Choroid plexus epithelial cell (primary cell): Measurements from ENCODE around the gene AQP12B.
"Not testable (repeated sequence)": the region's sequence is repeated elsewhere in the genome, so short reads cannot be mapped to it uniquely, and the experiment has no call there.

Source experiments
- DNase-seq: peaks from one replicate; pipeline ENCODE4 v3.0.0-alpha.2; 2010; ENCODE audit warnings: low read depth
- H3K4me3 ChIP-seq: 2 replicates; pipeline ENCODE4 v1.5.1; 2011; ENCODE audit warnings: low read depth, mild to moderate bottlenecking, control low read depth, low read length, moderate library complexity
- TF ChIP-seq, protein P1 (sequence below): conservative IDR thresholded peaks from 2 replicates; pipeline ENCODE4 v1.5.1; 2011; ENCODE audit warnings: low read depth, mild to moderate bottlenecking, control low read depth, inconsistent platforms, low read length, moderate library complexity

AQP12B gene, protein sequence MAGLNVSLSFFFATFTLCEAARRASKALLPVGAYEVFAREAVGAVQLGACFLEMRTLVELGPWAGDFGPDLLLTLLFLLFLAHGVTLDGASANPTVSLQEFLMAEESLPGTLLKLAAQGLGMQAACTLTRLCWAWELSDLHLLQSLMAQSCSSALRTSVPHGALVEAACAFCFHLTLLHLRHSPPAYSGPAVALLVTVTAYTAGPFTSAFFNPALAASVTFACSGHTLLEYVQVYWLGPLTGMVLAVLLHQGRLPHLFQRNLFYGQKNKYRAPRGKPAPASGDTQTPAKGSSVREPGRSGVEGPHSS

DNA sequence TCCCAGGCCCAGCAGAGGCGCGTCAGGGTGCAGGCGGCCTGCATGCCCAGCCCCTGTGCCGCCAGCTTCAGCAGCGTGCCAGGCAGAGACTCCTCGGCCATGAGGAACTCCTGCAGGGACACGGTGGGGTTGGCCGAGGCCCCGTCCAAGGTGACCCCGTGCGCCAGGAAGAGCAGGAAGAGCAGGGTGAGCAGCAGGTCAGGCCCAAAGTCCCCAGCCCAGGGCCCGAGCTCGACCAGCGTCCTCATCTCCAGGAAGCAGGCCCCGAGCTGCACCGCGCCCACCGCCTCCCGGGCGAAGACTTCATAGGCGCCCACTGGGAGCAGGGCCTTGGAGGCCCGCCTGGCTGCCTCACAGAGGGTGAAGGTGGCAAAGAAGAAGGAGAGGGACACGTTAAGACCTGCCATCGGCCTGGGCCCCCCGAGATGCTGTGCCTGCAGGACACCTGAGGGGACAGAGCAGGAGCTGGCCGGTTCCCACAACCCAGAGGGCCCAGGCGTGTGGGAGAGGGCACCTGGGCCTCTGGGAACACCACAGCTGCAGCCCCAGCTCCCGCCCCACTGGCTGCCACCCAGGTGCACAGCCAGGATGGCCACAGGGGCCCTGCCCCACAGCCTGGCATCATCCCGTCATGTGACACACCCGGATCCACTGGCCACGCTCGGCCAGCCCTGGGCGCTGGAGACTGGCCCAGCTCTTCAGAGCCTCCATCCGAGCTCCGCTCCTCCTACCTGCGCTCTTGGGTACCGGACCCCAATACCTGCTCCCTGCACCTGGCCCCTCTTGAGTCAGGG, at the start of gene AQP12B:
Gene AQP12B, minus strand, starts transcription at position 455 of the 794 bp plus-strand sequence. Its CDS starts 48 bp downstream, at position 407.
- H3K4me3 ChIP-seq, DNase-seq: not testable (repeated sequence)

DNA sequence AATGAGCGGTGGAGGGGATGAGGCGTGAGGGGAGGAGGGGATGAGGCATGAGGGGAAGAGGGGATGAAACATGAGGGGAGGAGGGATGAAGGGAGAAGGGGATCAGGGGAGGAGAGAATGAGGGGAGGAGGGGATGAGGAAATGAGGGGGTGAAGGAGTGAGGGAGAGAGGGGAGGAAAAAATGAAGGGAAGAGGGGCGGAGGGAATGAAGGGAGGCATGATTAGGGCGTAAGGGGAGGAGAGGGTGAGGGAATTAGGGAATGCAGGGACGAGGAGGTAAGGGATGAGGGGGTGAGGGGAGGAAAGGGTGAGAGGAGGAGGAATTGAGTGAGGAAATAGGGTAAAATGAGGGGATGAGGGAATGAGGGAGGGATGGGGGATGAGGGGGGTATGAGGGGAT, 49.5 kb upstream of the AQP12B start:
- no peak for DNase-seq
- TF ChIP-seq, protein P1, sequence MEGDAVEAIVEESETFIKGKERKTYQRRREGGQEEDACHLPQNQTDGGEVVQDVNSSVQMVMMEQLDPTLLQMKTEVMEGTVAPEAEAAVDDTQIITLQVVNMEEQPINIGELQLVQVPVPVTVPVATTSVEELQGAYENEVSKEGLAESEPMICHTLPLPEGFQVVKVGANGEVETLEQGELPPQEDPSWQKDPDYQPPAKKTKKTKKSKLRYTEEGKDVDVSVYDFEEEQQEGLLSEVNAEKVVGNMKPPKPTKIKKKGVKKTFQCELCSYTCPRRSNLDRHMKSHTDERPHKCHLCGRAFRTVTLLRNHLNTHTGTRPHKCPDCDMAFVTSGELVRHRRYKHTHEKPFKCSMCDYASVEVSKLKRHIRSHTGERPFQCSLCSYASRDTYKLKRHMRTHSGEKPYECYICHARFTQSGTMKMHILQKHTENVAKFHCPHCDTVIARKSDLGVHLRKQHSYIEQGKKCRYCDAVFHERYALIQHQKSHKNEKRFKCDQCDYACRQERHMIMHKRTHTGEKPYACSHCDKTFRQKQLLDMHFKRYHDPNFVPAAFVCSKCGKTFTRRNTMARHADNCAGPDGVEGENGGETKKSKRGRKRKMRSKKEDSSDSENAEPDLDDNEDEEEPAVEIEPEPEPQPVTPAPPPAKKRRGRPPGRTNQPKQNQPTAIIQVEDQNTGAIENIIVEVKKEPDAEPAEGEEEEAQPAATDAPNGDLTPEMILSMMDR: no peak
- no peak overlapping the region for H3K4me3 ChIP-seq

DNA sequence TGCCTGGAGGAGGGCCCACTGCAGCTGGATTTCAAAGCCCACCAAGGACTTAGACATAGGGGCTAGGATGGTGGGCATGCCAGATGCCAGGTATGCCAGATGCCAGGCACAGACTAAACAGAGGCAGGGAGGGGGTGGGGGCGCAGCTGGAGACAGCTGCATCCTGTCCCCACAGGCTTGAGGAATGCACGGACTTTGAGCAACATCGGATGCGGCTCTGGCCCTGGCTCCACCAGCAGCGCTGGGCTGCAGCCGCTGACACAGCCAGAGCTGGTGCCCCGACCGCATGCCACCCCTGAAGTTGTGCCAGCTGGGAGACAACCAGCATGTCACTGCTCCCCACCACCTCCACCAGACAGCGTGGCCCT, 48.5 kb upstream of the AQP12B start:
- TF ChIP-seq, protein P1: no peak
- peak; percentile 17 for DNase-seq
- no peak overlapping the region for H3K4me3 ChIP-seq

DNA sequence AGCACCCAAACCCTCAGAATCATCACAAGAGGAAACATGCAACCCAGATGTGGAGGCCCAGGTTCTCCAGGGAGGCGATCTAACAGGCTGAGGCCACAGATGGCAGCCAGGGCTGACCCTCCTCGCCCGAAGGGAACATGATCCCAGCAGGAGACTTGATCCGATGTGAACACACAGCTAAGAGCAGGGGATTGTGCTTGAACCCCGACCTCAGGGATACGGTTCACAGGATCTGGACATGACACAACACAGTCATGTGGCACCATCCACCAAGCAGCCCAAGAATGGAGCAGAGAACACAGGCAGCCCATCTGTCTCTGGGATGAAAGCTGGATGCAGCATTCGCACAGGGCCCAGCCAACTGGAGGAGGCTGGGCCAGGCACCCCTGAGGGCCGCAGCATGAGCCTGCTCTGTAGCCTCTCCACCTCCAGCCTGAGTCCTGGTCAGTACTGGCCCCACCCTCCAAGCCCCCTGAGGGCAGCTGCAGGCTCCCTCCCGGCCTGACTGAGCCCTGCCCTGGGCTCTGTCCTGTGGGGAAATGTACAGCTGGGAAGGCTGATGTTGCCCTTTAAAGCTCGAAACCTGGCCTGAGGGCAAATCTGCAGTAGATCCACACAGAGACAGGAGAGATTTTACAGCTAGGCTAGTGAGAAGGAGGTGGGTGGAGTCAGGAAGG, 48.0 kb upstream of the AQP12B start:
- TF ChIP-seq, protein P1: no peak
- H3K4me3 ChIP-seq: no peak overlapping the region
- DNase-seq: no peak

DNA sequence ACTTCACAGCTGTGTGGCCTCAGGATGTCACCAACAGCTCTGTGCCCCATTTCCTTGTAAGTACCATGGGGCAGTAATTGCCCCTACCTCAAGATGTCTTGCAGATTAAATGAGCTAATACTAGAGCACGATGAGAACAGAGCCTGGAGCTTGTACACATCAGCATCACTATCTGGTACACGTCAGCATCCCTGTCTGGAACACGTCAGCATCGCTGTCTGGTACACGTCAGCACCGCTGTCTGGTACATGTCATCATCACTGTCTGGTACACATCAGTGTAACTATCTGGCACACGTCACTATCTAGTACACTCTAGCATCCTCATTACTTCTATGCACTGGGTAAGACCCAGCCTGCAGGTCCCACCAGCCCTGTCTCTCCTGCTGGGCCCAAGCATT, 46.1 kb upstream of the AQP12B start:
- DNase-seq: no peak
- no peak overlapping the region for H3K4me3 ChIP-seq
- TF ChIP-seq, protein P1: no peak

DNA sequence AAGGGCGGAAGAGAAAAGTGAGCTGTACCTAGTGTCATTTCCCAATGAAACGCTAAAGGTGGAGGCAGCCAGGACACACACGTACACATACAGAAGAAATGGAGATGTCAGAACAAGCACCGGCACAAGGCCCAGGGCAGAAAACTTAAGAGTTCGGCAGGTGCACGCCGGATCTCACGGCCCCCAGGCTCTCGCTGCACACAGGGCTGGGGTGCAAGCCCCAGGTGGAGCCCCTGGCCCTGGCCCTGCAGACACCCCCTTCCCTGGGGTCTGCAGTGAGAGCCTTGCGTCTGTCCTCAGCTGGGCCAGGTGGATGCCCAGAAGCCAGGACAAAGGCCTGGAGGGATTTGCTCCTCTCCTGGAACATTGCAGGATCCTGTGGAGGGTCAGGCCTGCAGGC, 45.7 kb upstream of the AQP12B start:
- H3K4me3 ChIP-seq: no peak overlapping the region
- TF ChIP-seq, protein P1: no peak
- DNase-seq: no peak

DNA sequence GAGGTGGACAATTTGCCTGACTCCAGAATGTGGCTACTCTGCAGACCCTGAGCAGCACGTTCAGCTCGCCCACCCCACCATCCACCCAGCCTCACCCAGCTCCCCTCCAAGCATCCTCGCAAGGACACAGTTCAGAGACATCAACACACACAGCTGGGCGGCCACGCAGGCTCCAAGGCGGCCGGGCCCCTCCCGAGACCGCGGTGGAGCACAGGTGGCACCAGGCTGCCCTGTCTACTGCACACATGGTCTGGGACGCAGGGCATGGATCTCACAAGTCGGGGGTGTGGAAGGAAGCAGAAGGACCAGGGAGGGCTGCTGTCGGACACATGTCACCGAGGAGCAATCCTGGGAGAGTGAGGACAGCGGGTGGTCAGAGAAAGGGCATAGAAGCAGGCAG, 45.2 kb upstream of the AQP12B start:
- DNase-seq: no peak
- TF ChIP-seq, protein P1: no peak
- no peak overlapping the region for H3K4me3 ChIP-seq
